ENCODE data around the gene NAGS. TPM values are rescaled to one million over a fixed set of nuclear protein-coding genes. Genes with fewer than 3 reads are reported as not detected.
A peak's percentile ranks its signal among the peaks of the same experiment; 100 is the strongest.

NAGS gene
- total RNA-seq, 1 donor from 2014 or later = 6.4 TPM

GRCh38 chr17:43979671-43980070 is 24.8 kb upstream of the NAGS start:
- H3K27me3 ChIP-seq (ENCODE audit: low read depth) = peaks cover 40% of the 10 kb centered on the region
- peaks cover 14% of the 10 kb centered on the region for H3K4me1 ChIP-seq
- TF ChIP-seq, protein P1, sequence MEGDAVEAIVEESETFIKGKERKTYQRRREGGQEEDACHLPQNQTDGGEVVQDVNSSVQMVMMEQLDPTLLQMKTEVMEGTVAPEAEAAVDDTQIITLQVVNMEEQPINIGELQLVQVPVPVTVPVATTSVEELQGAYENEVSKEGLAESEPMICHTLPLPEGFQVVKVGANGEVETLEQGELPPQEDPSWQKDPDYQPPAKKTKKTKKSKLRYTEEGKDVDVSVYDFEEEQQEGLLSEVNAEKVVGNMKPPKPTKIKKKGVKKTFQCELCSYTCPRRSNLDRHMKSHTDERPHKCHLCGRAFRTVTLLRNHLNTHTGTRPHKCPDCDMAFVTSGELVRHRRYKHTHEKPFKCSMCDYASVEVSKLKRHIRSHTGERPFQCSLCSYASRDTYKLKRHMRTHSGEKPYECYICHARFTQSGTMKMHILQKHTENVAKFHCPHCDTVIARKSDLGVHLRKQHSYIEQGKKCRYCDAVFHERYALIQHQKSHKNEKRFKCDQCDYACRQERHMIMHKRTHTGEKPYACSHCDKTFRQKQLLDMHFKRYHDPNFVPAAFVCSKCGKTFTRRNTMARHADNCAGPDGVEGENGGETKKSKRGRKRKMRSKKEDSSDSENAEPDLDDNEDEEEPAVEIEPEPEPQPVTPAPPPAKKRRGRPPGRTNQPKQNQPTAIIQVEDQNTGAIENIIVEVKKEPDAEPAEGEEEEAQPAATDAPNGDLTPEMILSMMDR (IDR thresholded peaks at IDR 0.05) = no peak
- ATAC-seq (no peak), DNase-seq (no peak)
- no peaks in the 10 kb centered on the region for H3K36me3 ChIP-seq
- intact Hi-C loops (cut with DNase I) = no loop called here
- H3K9me3 ChIP-seq = no peaks in the 10 kb centered on the region
- no peak overlapping the region for H3K4me3 ChIP-seq
- H3K27ac ChIP-seq = no peak overlapping the region

GRCh38 chr17:43982171-43982570 is 22.3 kb upstream of the NAGS start:
- intact Hi-C loops (cut with DNase I) = no loop called here
- DNase-seq (no peak), ATAC-seq (no peak)
- Histone ChIP-seq H3K4me1 (peaks cover 14% of the 10 kb centered on the region), H3K36me3 (no peaks in the 10 kb centered on the region), H3K9me3 (no peaks in the 10 kb centered on the region), H3K27ac (no peak overlapping the region), H3K4me3 (no peak overlapping the region), H3K27me3 (ENCODE audit: low read depth) (peaks cover 48% of the 10 kb centered on the region)
- TF ChIP-seq, protein P1 (IDR thresholded peaks at IDR 0.05) = no peak

DNA sequence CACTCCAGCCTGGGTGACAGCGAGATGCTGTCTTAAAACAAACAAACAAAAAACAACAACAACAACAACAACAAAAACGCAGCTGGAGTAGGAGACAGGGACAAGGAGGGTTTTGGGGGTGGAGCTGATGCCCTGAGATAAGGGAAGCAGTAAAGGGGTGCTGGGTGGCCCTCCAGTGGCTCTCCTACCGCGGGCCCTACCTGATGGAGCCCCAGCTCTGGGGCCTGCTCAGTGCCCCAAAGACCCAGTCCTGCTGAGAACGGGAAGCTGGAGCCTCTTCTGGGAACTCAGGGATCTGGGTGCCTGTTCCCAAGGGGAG is 21.3 kb upstream of the NAGS start:
- H3K27ac ChIP-seq = no peak overlapping the region
- peak overlapping the region; percentile 54 for H3K4me3 ChIP-seq
- DNase-seq (no peak), ATAC-seq (no peak)
- H3K4me1 ChIP-seq = peaks cover 14% of the 10 kb centered on the region
- intact Hi-C loops (cut with DNase I) = no loop called here
- H3K9me3 ChIP-seq = no peaks in the 10 kb centered on the region
- H3K27me3 ChIP-seq (ENCODE audit: low read depth) = peaks cover 42% of the 10 kb centered on the region
- no peaks in the 10 kb centered on the region for H3K36me3 ChIP-seq
- TF ChIP-seq, protein P1 (IDR thresholded peaks at IDR 0.05) = no peak

DNA sequence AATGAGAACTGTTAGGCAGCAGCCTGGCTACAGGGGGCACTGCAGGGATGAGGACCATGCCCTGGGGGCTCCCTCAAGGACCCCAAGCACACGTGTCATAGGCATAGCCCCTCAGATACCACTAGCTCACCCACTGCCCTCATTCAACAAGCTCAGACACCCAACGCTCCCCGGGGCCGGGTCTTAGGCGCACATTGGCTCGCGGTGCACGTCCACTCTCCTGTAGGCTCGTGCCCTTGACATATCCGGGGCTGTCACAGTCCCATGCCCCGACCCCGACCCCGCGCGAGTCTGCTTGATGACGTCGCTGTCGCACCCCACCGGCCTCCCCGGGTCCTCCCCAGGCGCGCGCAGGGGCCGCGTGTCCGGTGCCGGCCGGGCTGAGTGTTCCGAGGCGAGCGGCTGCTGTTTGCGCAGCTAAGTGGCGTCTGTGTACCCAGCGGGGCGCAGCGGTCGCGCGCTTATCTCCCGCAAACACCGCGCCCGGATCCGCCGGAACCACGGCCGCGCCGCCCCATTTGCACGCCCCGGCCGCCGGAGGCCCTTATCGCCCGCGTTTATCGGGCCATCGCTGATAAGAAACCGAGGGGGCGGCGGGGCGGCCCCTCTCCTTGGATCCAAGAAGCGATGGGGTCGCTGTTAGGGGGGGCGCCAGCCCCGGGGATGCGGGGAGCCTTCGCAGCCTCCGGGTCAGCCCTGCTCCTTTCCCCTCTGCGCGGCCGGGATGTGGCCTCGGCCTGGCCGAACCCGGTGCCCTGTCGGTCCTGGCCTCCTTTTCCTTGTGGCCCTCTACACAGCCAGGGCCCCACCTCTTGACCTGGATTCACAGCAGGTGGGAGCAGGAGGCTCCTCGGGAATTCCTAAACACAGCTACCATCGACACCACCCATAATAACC is 20.7 kb upstream of the NAGS start:
- TF ChIP-seq, protein P1 (IDR thresholded peaks at IDR 0.05) = peak; percentile 13
- DNase-seq (peak; percentile 67), ATAC-seq (peak; percentile 88 to 96)
- intact Hi-C loops (cut with DNase I) = no loop called here
- Histone ChIP-seq H3K9me3 (no peaks in the 10 kb centered on the region), H3K27ac (peak overlapping the region; percentile 58), H3K27me3 (ENCODE audit: low read depth) (peaks cover 42% of the 10 kb centered on the region), H3K4me1 (peaks cover 14% of the 10 kb centered on the region), H3K4me3 (peak overlapping the region; percentile 54), H3K36me3 (no peaks in the 10 kb centered on the region)

DNA sequence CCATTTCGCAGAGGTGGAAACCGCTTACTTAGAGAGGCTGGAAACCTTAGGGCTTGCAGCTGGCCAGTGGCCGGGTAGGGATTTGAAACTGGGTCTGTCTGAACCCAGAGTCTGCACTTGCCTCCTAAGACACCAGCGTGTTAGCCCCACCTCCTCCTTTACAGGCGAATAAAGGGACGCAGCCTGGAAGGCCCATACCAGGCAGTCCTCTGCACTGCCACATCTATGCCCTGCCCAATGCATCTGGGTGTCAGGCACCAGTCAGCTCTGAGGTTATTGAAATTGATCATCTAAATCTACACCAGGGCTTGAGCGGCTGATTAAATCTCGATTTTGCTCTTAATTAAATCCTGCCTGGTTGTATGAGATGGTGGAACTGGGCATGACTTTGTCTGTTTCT is 19.9 kb upstream of the NAGS start:
- TF ChIP-seq, protein P1 (IDR thresholded peaks at IDR 0.05) = no peak
- Histone ChIP-seq H3K27me3 (ENCODE audit: low read depth) (peaks cover 42% of the 10 kb centered on the region), H3K9me3 (no peaks in the 10 kb centered on the region), H3K4me3 (peak overlapping the region; percentile 54), H3K27ac (no peak overlapping the region), H3K36me3 (no peaks in the 10 kb centered on the region), H3K4me1 (peaks cover 14% of the 10 kb centered on the region)
- ATAC-seq (peak in 1 of 2 donors; percentile 64), DNase-seq (no peak)
- intact Hi-C loops (cut with DNase I) = no loop called here
